Stimulated activated CD4-positive, alpha-beta T cell treated with anti-CD3 and anti-CD28 coated beads, Interleukin-4, amount 100 ng/mL, for 1 hour (primary cell): ENCODE measurements around the gene C5orf15.
"Not testable (repeated sequence)": the region's sequence is repeated elsewhere in the genome, so short reads cannot be mapped to it uniquely, and the experiment has no call there.

Experiments
- DNase-seq: peaks from one replicate; pipeline ENCODE4 v3.0.0-alpha.2; 2020

C5orf15 gene

DNA sequence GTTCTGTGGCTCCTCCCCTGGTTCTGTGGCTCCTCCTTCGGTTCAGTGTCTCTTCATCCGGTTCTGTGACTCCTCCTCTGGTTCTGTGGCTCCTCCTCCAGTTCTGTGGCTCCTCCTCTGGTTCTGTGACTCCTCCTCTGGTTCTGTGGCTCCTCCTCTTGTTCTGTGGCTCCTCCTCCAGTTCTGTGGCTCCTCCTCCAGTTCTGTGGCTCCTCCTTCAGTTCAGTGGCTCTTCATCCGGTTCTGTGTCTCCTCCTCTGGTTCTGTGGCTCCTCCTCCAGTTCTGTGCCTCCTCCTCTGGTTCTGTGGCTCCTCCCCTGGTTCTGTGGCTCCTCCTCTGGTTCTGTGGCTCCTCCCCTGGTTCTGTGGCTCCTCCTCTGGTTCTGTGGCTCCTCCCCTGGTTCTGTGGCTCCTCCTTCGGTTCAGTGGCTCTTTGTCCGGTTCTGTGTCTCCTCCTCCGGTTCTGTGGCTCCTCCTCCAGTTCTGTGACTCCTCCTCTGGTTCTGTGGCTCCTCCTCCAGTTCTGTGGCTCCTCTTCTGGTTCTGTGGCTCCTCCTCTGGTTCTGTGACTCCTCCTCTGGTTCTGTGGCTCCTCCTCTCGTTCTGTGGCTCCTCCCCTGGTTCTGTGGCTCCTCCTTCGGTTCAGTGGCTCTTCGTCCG, 32.3 kb downstream of the C5orf15 start:
- DNase-seq = not testable (repeated sequence)

DNA sequence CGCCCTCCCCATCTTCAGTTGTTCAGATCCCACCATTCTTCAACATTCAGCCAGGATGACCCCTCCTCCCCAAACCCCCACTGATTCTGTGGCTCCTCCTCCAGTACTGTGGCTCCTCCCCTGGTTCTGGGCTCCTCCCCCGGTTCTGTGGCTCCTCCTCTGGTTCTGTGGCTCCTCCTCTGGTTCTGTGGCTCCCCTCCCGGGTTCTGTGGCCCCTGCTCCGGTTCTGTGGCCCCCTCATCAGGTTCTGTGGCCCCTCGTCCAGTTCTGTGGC, 32.8 kb downstream of the C5orf15 start:
- no peak for DNase-seq

DNA sequence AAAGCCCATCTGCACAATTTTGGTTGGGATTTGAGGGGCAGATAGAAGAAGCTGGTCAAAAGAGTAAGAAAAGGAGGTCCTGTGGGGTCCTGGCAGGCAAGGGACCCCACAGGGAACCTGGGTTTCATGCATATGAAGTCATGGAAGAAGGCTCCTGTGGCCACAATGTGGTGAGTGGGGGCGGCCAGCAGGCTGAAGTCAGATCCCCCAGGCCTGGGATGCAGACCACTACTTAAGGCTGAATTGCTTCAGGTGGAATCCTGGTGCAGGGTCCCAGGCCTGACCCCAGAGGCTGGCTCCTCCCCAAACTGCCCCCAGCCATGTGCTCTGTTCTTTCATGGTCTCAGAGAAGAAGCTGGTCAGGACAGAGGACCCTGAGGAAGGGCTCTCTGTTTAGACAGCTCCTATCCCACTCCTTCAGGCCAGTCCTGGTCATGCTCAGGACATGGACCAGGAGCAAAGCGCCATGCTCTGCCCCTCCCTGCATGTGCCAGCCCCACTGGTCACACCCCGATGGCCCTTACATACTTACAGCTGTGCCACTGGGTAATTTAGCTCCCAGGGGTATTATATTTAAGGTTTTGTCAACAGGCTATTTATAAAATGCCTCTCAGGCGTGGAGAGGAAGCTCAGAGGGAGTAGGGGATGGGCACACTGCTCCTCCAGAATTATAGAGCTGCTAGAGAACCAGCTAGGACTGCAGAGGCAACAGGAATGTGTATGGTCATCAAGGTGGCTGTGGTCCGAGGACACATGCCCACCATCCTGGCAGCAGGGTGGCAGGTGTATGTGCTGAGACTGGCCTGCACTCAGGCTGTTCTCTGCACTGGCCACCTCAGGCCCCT, 33.4 kb downstream of the C5orf15 start:
- DNase-seq = no peak

DNA sequence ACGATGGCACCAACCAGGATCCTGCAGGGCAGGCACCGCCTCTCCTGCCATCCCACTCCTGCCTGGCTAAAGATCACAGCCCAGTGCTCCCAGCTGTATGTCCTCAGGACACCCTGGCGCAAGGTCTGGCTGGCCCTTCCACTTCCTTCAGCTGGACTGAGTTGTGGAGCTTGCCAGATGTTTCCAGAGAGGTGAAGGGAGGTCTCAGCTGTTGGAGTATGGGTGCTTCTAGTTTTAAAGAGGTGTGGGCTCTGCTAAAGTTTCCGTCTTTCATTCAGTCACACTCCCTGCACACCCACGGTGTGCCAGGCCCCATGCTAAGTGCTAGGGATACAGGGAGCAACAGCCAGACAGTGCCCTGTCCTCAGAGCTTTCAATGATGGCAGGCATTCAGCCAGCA, 34.1 kb downstream of the C5orf15 start:
- no peak for DNase-seq

DNA sequence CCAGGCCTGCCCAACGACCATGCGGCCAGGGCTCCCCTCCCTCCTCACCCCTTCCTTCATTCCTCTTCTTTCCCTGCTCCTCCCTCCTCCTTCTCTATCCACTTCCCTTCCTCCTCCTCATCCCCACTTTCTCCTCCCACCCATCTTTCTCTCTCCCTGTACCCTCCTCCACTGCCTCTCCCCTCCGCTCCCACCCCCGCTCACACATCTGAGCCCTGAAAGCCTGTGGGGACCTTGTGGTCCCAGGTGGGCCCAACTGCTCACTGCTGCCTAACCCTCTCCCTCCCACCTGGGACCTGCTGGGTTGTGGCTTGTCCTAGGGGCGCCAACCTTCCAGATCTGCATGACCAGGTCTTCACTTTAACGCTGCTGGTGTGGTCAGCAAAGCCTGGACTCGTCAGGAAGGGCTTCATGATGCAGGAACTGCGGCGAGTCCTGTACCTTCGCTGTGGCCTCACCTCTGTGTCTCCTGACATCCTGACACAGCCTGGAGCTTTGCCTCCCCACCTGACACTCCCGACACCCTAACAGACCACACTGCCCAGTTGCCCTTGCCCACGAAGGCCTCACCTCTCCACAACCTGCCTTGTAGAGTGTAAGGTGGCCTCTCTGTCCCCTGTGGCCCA, 34.6 kb downstream of the C5orf15 start:
- no peak for DNase-seq

DNA sequence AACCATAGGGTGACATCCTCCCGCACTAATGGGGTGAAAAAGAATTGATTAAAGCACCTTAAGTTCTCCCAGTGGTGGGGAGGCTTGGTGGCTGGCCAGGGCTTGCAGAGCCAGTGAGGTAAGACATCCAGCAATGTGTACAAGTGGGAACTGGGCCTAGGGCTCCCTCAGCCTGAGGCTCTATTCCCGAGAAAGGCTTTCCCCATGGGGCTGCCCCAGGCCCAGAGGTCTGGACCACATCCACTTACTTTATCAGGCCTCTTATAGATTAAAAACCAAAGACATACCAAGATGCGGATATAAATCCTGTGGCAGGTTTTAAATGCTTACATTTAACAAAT, 35.3 kb downstream of the C5orf15 start:
- DNase-seq = no peak

DNA sequence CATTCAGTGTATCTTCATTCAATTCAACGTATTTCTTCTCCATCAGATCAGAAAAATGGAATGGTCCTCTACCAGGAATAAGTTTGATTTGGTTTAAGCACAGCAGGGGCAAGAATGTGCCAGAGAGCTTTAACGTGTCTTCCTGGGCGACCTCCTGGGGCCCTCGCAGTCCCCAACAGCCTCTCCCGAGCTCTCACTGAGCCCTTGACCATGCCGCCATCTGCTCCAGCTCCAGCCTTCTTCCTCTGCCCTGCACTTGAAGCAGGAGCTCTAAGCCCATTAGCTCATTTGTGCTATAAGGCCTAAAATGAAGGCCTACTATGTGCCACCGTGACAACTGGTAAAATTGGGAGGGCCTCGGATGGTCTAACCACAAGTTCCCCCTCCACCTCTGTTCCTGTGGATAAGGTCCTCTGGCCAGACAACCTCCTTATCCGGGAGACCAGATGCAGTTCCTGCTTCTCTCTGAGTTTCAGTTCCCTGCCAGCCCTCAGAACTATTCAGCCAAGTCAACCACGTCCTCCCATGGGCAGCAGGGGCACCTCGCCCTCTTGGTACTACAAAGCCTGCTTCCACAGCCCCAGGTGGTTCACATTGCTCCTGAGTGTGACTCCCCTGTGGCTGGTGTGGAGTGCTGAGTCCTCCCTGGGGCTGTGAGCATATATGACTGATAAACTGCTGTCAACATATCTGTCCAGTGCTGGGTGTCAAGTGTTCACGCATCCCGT, 35.8 kb downstream of the C5orf15 start:
- no peak for DNase-seq

DNA sequence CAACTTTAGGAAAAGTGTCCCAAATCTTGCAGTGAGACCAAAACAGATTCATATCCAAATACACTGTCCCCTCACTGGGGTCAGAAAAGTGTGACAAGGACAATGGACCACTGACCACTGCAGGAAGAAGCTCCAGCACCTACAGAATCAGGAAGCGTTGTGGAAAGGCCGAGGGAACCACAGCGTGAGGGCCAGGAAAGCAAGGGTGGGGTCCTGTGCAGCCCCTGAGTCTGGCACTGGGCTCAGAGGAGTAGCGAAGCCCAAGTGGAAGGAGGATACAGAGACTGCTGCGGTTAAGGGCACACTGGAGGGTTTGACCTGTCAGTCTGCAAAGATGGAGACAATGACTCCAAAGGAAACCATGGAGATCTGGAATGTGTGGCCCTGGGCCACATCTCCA, 36.9 kb downstream of the C5orf15 start:
- DNase-seq = no peak

DNA sequence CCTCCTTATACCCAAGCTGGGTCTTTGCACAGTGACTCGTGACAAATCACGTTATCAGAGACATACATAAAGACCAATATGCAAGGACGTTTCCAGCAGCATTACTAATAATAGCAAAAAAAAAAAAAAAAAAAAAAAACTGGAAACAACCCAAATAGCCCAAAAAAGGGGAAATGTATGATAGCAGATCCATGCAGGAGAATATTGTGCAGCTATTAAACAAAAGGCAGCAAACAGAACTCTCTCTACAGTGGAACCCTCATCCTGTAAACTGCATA, 37.7 kb downstream of the C5orf15 start:
- no peak for DNase-seq

DNA sequence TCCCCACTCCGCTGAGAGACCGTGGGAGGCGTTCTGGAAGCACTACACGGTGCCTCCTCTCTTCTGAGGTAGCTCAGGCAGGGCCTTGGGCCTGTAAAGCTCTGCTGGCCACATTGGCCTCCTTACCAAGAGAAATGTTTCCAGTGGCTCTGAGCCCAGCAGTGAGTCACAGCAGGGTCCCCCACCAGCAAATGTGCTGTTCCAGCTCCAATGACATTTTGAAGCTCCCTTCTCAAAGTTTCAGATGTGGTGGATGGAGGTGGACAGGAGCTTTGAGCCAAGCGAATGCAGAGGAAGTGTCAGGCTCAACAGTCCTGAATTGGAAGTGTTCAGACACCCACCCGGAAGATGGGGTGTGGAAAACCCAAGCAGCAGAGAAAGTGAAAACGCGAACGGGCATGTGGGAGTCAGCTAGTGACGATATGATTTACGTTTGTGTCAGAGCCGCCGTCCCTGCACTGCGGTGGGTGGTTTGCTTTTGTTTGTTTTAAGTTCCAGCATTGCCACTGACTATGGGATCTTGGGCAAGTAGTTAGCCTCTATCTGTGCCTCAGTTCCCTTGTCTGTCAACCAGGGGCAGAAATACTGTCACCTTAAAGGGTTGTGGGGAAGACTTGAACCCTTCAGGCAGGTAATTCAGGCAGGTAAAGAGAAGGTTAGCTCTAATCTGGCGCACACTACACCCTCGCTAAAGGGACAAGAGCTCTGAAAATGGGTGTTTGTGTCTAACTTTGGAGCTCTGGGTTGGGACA, 38.2 kb downstream of the C5orf15 start:
- peak; percentile 70 for DNase-seq

DNA sequence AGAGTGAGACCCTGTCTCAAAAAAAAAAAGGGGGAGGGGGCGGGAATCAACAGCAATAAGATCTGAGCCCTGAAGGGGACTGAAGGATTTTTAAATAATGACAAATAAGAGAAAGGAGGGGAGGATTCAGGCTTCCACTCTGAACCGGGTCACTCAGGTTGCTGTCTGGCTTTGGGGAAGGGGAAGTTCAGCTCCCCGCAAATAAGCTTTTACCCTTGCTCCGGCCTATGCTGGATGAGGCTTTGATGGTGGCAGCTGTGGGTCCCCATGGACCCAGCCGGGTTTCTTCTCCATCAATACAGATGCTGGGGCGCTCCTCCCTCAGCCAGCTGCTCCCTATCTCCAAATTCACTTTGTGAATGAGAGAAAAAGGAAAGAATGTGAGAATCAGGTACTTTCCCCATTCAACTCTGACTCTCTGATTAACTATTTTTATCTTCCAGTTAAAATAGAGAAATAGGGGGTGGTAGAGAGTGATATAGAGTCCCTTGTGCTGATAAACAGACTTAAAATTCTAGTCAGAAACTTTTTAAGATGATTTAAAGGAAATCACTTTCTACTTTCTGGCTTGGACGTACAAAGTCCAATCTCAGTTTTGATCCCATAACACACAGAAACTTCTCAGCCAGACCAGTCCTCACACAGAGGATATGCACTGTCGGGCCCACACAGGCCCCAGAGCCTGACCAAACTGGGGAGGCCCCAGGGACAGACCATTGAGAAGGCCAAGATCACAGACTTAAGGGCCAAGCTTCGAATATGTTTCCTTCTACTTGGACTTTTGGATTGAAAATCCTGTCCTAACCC, 39.6 kb downstream of the C5orf15 start:
- DNase-seq = no peak

DNA sequence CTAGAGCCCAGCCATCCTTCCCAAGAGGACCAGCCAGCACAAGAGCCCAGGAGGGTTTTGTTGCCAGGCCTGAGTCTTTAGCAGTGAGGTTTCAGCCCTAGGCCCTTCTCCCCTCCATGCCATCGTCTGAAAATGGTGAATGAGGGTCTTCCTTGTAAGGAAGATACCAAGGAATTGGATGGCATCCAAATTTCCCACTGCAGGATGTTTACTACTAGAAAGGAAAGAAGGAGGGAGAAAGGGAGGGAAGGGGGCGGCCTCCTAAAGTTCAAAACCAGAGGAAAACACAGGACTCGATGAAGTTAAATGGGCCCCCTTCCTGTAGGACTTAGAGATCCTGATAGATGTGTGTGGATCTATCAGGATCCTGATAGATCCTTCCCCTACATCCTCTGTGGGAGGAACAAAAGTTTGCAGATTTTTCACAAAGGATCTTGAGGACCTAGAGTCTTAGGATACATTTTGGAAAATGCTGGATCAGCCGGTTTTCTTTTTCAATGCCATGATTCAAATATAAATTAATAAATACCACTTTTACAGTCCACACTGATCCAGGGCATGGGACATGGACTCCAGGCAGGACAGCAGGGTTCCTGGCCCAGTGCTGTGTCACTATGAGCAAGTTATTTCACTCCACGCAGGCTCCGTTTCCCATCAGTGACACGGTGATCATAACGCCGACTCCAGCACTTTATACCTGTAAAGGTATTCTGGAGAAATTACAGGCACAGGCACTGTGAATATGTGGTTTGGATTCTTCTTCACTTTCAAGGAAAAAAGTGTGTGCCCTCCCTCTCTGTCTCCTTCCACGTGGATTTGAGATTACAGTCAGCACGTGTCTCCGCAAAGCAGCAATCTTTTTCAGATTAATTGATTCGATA, 40.9 kb downstream of the C5orf15 start:
- DNase-seq = no peak

DNA sequence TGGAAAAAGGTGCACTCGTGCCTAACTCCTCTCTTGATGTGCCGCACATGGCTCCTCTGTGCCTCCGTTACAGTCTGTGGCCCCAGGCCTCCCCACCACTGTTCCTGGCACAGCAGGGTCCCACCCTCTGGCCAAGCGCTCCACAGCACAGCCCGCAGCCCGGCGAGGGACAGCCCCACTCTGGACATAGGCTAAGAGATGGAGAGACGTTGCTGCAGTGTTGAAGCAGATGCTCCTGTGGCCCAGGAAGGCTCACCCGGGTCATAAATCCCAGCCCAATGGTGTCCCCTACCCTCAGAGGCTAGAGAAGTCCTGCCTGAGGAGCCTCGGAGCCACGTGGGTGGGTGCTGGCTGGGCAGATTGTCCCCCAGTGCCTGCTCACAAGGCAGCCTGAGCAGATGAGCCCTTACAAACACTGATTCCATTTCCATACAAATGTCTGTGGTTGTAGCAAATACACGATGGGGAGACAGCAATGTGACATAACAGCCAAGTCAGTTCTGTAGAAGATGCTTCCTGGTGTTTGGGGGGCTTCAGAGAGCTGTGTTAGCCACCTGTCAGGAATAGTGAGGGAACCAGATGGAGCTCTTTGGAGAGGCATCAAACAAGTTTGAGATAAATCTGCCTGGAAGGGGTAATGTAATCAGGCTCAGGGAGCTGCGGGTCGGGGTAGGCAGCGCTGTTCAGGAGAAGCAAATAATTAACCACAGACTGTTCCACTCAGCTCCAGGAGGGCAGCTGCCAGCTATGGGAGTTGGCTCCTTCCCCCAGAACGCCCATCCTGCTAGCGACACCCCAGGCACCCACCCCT, 41.7 kb downstream of the C5orf15 start:
- no peak for DNase-seq

DNA sequence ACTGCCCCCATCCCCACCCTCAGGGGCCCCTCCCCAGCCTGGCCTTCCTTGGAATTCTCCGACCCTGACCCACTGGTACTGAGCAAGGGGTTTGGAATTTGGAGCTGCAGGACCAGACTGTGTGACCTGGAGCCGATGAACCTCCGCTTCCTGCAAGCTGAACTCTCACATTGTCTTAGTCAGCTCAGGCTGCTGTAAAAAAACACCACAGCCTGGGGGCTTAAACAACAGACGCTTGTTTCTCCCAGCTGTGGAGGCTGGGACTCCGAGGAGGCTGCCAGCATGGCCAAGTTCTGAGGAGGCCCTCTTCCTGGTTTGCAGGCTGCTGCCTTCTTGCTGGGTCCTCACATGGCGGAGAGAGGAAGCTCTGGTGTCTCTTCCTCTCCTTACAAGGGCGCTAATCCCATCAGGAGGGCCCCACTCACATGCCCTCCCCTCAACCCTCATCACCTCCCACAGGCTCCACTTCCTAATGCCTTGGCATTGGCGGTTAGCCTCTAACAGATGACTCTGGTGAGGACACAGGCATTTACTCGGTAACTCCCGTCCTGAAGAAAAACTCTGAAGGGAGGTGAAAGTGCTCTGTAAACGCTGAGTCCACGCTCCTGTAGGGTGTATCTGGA, 42.4 kb downstream of the C5orf15 start:
- no peak for DNase-seq

DNA sequence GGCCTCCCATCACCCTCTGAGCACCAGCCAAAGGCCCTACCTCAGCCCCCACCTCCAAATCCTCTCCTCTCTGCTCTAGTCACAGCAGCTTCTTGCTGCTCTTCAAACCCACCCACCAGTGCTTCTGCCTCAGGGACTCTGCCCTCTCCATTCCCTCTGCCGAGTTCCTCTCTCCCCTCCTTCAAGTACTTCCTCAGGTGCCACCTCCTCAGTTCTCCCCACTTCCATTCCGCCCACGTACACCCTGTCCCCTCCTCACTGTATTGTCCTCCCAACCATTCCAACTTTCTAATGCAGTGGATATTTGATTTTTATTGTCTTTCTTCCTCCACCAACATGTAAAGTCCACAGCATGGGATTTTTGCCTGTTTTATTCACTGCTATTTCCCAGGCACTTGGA, 43.2 kb downstream of the C5orf15 start:
- no peak for DNase-seq

DNA sequence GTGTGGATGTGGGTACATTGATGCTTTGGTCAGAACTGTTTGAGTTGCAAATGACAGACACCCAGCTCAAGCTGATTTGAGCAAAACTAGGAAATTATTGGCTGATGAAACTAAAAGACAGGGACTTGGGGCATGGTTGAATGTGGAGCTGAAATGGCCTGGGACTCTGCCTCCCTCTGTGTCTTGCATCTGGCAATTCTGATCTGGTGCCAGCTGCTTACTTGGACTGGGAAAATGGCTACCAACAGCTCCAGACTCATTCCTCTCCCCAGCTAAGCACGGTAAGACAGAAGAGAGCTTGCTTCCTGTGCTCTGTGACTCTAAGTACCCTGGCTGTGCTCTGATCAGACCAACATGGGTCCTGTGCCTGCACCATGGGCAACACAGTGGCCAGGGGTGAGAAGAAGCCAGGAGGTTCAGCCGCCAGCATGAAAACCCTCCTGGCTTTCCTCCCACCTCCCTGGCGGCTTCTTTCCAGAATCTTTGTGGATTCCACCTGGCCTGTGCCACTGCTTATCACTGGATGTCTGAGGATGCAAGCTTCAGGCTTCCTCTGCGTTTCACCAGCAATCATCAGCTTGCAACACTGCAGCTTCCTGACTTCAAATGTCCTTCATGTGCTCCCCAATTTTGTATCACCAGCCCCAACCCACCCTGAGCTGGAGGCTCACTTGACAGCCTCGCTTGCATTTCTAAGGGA, 44.1 kb downstream of the C5orf15 start:
- no peak for DNase-seq

DNA sequence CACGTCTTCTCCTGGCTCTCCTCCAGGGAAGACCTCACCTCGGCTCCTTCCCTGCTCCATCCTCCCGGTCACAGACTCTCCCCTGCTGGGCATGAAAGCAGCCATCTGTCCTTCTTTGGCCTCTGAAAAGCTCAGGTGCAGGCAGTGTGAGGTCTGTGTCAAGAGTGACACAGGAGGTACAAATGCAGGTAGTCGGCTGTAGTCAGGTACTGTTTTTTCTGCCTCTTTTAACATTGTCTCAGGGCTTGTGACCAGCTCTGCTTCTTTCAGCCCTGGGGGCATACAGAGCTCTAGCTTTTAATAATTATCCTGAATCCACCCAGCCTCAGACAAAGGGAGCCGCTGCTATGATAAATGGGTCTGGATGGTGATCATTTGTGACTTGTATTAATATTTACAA, 46.4 kb downstream of the C5orf15 start:
- DNase-seq = no peak

DNA sequence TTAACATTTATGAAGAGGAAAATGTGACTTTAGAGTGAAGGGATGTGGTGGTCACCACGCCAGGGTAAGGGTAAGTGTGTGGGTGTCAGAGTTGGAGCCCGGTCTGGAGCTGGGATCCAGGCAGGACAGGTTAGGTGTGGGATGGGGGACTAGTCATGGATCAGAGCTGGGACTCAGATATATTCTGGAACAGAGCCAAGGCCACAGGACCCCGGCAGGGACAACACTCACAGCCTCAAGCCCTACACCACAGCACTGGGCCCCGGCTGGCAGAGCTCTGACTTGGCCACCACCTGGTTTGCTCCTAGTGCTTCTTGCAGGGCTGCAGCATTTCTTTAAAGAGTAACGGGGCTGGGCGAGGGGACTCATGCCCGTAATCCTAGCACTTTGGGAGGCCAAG, 47.4 kb downstream of the C5orf15 start:
- no peak for DNase-seq
